Measurements from ENCODE around the gene SLC4A4.

Gene SLC4A4

GRCh38 chr4:71415491-71415890 lies 76.7 kb downstream of the SLC4A4 start:
- no peak for DNase-seq (ENCODE audit: low spot score)

- no peak for DNase-seq (ENCODE audit: low spot score)
Measured at GRCh38 chr4:71417150-71417549, 78.3 kb downstream of the SLC4A4 start.

GRCh38 chr4:71426381-71427042 lies 87.7 kb downstream of the SLC4A4 start:
- DNase-seq (ENCODE audit: low spot score), result no peak

GRCh38 chr4:71429106-71429505 lies 90.3 kb downstream of the SLC4A4 start:
- DNase-seq (ENCODE audit: low spot score), result no peak

GRCh38 chr4:71429962-71430361 lies 91.1 kb downstream of the SLC4A4 start:
- no peak for DNase-seq (ENCODE audit: low spot score)

GRCh38 chr4:71430609-71431008 lies 91.8 kb downstream of the SLC4A4 start:
- DNase-seq (ENCODE audit: low spot score), result no peak

- no peak for DNase-seq (ENCODE audit: low spot score)
Measured at GRCh38 chr4:71440612-71441011, 101.8 kb downstream of the SLC4A4 start.

- DNase-seq (ENCODE audit: low spot score), result no peak
Measured at GRCh38 chr4:71441186-71442169, 102.7 kb downstream of the SLC4A4 start.

GRCh38 chr4:71442336-71442735 lies 103.5 kb downstream of the SLC4A4 start:
- DNase-seq (ENCODE audit: low spot score), result no peak

GRCh38 chr4:71444395-71444794 lies 105.6 kb downstream of the SLC4A4 start:
- no peak for DNase-seq (ENCODE audit: low spot score)

GRCh38 chr4:71445811-71446210 lies 107.0 kb downstream of the SLC4A4 start:
- DNase-seq (ENCODE audit: low spot score), result no peak

- DNase-seq (ENCODE audit: low spot score), result no peak
Measured at GRCh38 chr4:71446479-71447081, 107.8 kb downstream of the SLC4A4 start.

GRCh38 chr4:71449040-71449439 lies 110.2 kb downstream of the SLC4A4 start:
- no peak for DNase-seq (ENCODE audit: low spot score)

GRCh38 chr4:71449878-71450277 lies 111.1 kb downstream of the SLC4A4 start:
- no peak for DNase-seq (ENCODE audit: low spot score)

GRCh38 chr4:71453531-71453930 lies 114.7 kb downstream of the SLC4A4 start:
- no peak for DNase-seq (ENCODE audit: low spot score)

GRCh38 chr4:71456841-71457240 lies 118.0 kb downstream of the SLC4A4 start:
- DNase-seq (ENCODE audit: low spot score), result no peak

GRCh38 chr4:71460371-71460770 lies 121.6 kb downstream of the SLC4A4 start:
- no peak for DNase-seq (ENCODE audit: low spot score)

- DNase-seq (ENCODE audit: low spot score), result no peak
Measured at GRCh38 chr4:71461422-71461821, 122.6 kb downstream of the SLC4A4 start.

GRCh38 chr4:71466775-71467174 lies 128.0 kb downstream of the SLC4A4 start:
- no peak for DNase-seq (ENCODE audit: low spot score)

- DNase-seq (ENCODE audit: low spot score), result no peak
Measured at GRCh38 chr4:71468116-71468710, 129.4 kb downstream of the SLC4A4 start.

- no peak for DNase-seq (ENCODE audit: low spot score)
Measured at GRCh38 chr4:71469541-71469940, 130.7 kb downstream of the SLC4A4 start.

GRCh38 chr4:71470524-71470923 lies 131.7 kb downstream of the SLC4A4 start:
- no peak for DNase-seq (ENCODE audit: low spot score)
